Measurements from ENCODE around the gene ELP6.

DNA sequence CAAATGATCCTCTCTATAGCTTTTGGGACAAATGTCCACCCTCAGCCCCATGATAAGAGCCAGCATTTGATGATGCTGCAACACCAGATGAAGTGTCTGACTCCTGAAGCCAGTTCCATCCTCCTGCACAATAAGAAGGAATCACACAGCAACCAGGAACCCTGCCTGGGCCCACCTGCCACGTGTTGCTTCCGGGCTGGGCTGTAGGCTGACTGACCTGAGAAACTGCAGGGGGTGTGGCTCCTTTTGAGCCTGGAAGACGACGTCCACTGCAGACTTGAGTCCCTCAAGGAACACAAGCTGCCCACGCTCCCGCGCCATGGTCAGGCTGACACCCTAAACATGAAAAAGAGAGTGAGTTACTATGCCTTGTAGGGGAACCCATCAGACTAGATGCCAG, 9.4 kb downstream of the ELP6 start:
- no peak for TF ChIP-seq EP300 (IDR thresholded peaks at IDR 0.05; ENCODE audit: borderline replicate concordance)
- TF ChIP-seq FOXM1 (IDR thresholded peaks at IDR 0.05; ENCODE audit: borderline replicate concordance, low read depth): no peak
- no peak for TF ChIP-seq TEAD4 (IDR thresholded peaks at IDR 0.05)
- TF ChIP-seq RAD21 (IDR thresholded peaks at IDR 0.05; ENCODE audit: low read depth): no peak
- no peak for TF ChIP-seq TAF1 (IDR thresholded peaks at IDR 0.05; ENCODE audit: low read depth)
- TF ChIP-seq, protein P1, sequence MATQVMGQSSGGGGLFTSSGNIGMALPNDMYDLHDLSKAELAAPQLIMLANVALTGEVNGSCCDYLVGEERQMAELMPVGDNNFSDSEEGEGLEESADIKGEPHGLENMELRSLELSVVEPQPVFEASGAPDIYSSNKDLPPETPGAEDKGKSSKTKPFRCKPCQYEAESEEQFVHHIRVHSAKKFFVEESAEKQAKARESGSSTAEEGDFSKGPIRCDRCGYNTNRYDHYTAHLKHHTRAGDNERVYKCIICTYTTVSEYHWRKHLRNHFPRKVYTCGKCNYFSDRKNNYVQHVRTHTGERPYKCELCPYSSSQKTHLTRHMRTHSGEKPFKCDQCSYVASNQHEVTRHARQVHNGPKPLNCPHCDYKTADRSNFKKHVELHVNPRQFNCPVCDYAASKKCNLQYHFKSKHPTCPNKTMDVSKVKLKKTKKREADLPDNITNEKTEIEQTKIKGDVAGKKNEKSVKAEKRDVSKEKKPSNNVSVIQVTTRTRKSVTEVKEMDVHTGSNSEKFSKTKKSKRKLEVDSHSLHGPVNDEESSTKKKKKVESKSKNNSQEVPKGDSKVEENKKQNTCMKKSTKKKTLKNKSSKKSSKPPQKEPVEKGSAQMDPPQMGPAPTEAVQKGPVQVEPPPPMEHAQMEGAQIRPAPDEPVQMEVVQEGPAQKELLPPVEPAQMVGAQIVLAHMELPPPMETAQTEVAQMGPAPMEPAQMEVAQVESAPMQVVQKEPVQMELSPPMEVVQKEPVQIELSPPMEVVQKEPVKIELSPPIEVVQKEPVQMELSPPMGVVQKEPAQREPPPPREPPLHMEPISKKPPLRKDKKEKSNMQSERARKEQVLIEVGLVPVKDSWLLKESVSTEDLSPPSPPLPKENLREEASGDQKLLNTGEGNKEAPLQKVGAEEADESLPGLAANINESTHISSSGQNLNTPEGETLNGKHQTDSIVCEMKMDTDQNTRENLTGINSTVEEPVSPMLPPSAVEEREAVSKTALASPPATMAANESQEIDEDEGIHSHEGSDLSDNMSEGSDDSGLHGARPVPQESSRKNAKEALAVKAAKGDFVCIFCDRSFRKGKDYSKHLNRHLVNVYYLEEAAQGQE (IDR thresholded peaks at IDR 0.05; ENCODE audit: low read depth): no peak
- no peak for TF ChIP-seq CREB1 (IDR thresholded peaks at IDR 0.05; ENCODE audit: low read depth)
- TF ChIP-seq, protein P2, sequence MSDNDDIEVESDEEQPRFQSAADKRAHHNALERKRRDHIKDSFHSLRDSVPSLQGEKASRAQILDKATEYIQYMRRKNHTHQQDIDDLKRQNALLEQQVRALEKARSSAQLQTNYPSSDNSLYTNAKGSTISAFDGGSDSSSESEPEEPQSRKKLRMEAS (IDR thresholded peaks at IDR 0.05): no peak
- TF ChIP-seq NFIC (IDR thresholded peaks at IDR 0.05): no peak
- TF ChIP-seq TCF12 (IDR thresholded peaks at IDR 0.05; ENCODE audit: low read depth): no peak
- TF ChIP-seq YY1 (IDR thresholded peaks at IDR 0.05; ENCODE audit: low read depth): no peak

Data from Ishikawa (cell line).